ENCODE results near the gene ERCC3.

- TF ChIP-seq CTCF (conservative IDR thresholded peaks at IDR 0.05) (no peak), ZFX (IDR thresholded peaks at IDR 0.05) (no peak)
Measured at GRCh38 chr2:127233710-127234109, 60.2 kb downstream of the ERCC3 start.
